ENCODE results near the gene CABLES1. TPM values are rescaled to one million over a fixed set of nuclear protein-coding genes. Genes with fewer than 3 reads are reported as not detected.
A peak's percentile ranks its signal among the peaks of the same experiment; 100 is the strongest.
"Not testable (repeated sequence)": the region's sequence is repeated elsewhere in the genome, so short reads cannot be mapped to it uniquely, and the experiment has no call there.

The CABLES1 gene
- polyA plus RNA-seq, 2 of the 4 experiments (the other 2 are of a cell fraction): 4.5 to 8.6 TPM

DNA sequence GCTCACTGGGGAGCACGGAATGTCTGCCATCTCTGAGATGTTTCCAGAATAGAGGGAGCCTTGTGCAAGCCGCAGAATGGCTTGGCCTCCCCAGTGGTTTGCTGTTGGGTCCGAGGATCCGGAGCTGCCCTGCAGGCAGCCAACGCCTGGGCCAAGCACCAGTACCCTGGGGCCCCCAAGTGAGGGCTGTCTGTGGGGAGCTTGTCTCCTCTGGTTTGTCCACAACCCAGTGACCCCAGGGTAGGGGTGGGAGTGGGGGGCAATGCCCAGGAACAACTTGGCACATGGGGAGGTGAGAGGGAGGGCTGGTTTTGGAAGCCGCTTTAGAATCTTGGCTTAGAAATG is 147.1 kb downstream of the CABLES1 start (continued):
- TF ChIP-seq HEYL (CRISPR knock-in tag; IDR thresholded peaks at IDR 0.05) (no peak), FOSL2 (IDR thresholded peaks at IDR 0.05) (no peak), FOSL2 (CRISPR knock-in tag; IDR thresholded peaks at IDR 0.05) (no peak), RARB (CRISPR knock-in tag; IDR thresholded peaks at IDR 0.05) (no peak), POLR2AphosphoS2 (conservative IDR thresholded peaks at IDR 0.05; ENCODE audit: low read length) (no peak), JUN (IDR thresholded peaks at IDR 0.05) (no peak), HMGXB4 (CRISPR knock-in tag; IDR thresholded peaks at IDR 0.05; ENCODE audit: borderline replicate concordance) (no peak)

GRCh38 chr18:23283916-23284430 is 148.7 kb downstream of the CABLES1 start:
- Histone ChIP-seq H3K27ac (peak overlapping the region; percentile 33 to 67; a peak in 4 of 6 replicates), H3K4me1 (peaks cover 32% of the 10 kb centered on the region), H3K4me3 (no peak overlapping the region), H3K9me3 (no peaks in the 10 kb centered on the region), H3K4me2 (peak overlapping the region; percentile 55)
- FAIRE-seq (no peak), ATAC-seq (peak; percentile 84; a peak in 5 of 6 replicates), DNase-seq (ENCODE audit: low read depth in 1 of 2, low spot score in 1 of 2) (peak; percentile 33)
- TF ChIP-seq E2F6 (IDR thresholded peaks at IDR 0.05; ENCODE audit: borderline replicate concordance, low read depth): no peak
- 0 out of 2 replicates have a peak, but pooled peaks have one; percentile 20 for TF ChIP-seq FOSL2 (IDR thresholded peaks at IDR 0.05)
- peak; percentile 58; the same call in 1 of the 2 replicates for TF ChIP-seq FOSL2 (CRISPR knock-in tag; IDR thresholded peaks at IDR 0.05)
- CTCF ChIA-PET: no interaction called here
- 18% methylated on average over 2 of the region's 2 CpGs for WGBS (ENCODE audit: missing lambda C conversion rate)
- POLR2A ChIA-PET: no interaction called here

GRCh38 chr18:23284629-23285028 is 149.3 kb downstream of the CABLES1 start:
- peak overlapping the region; percentile 25 to 64; a peak in 5 of 6 replicates for H3K27ac ChIP-seq
- 47% methylated on average over 1 of the region's 2 CpGs for WGBS (ENCODE audit: missing lambda C conversion rate)
- peaks cover 32% of the 10 kb centered on the region for H3K4me1 ChIP-seq
- H3K4me3 ChIP-seq: no peak overlapping the region
- peak overlapping the region; percentile 55 for H3K4me2 ChIP-seq
- ChIA-PET CTCF (no interaction called here), POLR2A (no interaction called here)
- ATAC-seq: no peak
- no peaks in the 10 kb centered on the region for H3K9me3 ChIP-seq
- TF ChIP-seq MAX (IDR thresholded peaks at IDR 0.05) (no peak), POLR2AphosphoS2 (conservative IDR thresholded peaks at IDR 0.05; ENCODE audit: low read length) (no peak), ZFP36 (IDR thresholded peaks at IDR 0.05; ENCODE audit: borderline replicate concordance, partially characterized antibody) (no peak), HEYL (CRISPR knock-in tag; IDR thresholded peaks at IDR 0.05) (no peak), RCOR1 (IDR thresholded peaks at IDR 0.05; ENCODE audit: low read depth, low read length) (no peak), E2F6 (IDR thresholded peaks at IDR 0.05; ENCODE audit: borderline replicate concordance, low read depth) (no peak), NR3C1 (IDR thresholded peaks at IDR 0.05) (no peak), HMGXB4 (CRISPR knock-in tag; IDR thresholded peaks at IDR 0.05; ENCODE audit: borderline replicate concordance) (no peak), RFX5 (IDR thresholded peaks at IDR 0.05) (no peak), SREBF2 (IDR thresholded peaks at IDR 0.05) (no peak), HDAC2 (IDR thresholded peaks at IDR 0.05) (no peak), FOSB (CRISPR knock-in tag; IDR thresholded peaks at IDR 0.05) (no peak), RNF2 (IDR thresholded peaks at IDR 0.05; ENCODE audit: borderline replicate concordance, low read depth) (no peak), CHD2 (IDR thresholded peaks at IDR 0.05; ENCODE audit: low read length, partially characterized antibody) (no peak), ZSCAN20 (CRISPR knock-in tag; IDR thresholded peaks at IDR 0.05) (no peak), POLR2A (IDR thresholded peaks at IDR 0.05; ENCODE audit: low read length) (no peak)
- TF ChIP-seq, protein P1, sequence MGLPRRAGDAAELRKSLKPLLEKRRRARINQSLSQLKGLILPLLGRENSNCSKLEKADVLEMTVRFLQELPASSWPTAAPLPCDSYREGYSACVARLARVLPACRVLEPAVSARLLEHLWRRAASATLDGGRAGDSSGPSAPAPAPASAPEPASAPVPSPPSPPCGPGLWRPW (IDR thresholded peaks at IDR 0.05): no peak
- FAIRE-seq: no peak
- DNase-seq (ENCODE audit: low read depth in 1 of 2, low spot score in 1 of 2): no peak

- ATAC-seq, CTCF ChIA-PET: not testable (repeated sequence)
- 91% methylated on average over 11 of the region's 12 CpGs for WGBS (ENCODE audit: missing lambda C conversion rate)
These were observed 150.3 kb downstream of the CABLES1 start for GRCh38 chr18:23285581-23285980.

More at GRCh38 chr18:23285581-23285980, 150.3 kb downstream of the CABLES1 start:
- H3K4me3 ChIP-seq; H3K4me2 ChIP-seq; H3K9me3 ChIP-seq; DNase-seq (ENCODE audit: low read depth in 1 of 2, low spot score in 1 of 2); POLR2A ChIA-PET; FAIRE-seq; H3K27ac ChIP-seq: not testable (repeated sequence)
- peaks cover 32% of the 10 kb centered on the region for H3K4me1 ChIP-seq
